ENCODE results near the gene ZNF615. TPM values are rescaled to one million over a fixed set of nuclear protein-coding genes. Genes with fewer than 3 reads are reported as not detected.
"Not testable (repeated sequence)": the region's sequence is repeated elsewhere in the genome, so short reads cannot be mapped to it uniquely, and the experiment has no call there.

The ZNF615 gene
- total RNA-seq, 3 donors from 2014 or later: 3.7 to 4.5 (median 4.2) TPM

DNA sequence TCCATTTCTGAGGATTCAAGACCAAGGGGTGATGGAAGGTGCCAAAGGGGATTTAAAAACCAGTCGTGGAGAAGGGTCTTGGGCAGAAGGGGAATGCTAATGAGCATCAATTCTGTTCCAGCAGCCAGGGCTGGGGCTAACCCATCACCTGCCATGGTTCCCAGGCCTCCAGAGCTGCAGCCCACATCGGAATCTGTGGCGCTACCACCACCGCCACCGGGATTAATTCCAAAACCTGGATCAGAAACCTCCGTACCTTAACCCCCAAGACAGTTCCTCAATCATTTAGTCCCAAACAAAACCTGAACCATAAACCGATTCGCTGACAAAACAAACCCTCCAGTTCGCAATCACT is 583 bp downstream of the ZNF615 start:
- ATAC-seq (peak in 1 of 2 donors; percentile 4), DNase-seq (no peak)
- H3K36me3 Mint-ChIP-seq (ENCODE audit: insufficient read depth): peaks cover 32% of the 10 kb centered on the region
- H3K4me1 Mint-ChIP-seq (ENCODE audit: low read depth): peaks cover 19% of the 10 kb centered on the region
- peak overlapping the region; percentile 96 for H3K4me3 Mint-ChIP-seq
- H3K27me3 Mint-ChIP-seq (ENCODE audit: low read depth): no peaks in the 10 kb centered on the region
- peaks cover 45% of the 10 kb centered on the region for H3K9me3 Mint-ChIP-seq

DNA sequence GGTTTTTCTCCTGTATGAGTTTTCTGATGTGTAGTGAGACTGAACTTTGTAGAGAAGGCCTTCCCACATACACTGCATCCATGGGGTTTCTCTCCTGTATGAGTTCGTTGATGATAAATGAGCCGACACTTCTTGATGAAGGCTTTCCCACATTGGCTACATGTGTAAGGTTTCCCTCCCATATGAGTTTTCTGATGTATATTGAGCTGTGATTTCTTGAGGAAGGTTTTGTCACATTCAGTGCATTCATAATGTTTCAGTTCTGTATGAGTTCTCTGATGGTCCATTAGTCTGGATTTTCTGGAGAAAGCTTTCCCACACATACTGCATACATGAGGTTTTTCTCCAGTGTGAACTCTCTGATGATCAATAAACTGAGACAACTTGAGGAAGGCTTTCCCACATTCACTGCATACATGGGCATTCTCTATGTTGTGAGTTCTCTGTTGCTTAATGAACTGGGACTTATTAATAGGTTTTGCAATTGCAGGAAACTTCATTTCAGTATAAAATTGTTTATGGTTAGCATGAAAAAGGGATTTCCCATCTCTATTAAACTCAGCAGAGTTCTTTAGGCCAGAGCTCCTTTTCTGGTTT is 13.9 kb downstream of the ZNF615 start:
- ATAC-seq (no peak), DNase-seq (no peak)
- no peaks in the 10 kb centered on the region for H3K27me3 Mint-ChIP-seq (ENCODE audit: low read depth)
- peaks cover 63% of the 10 kb centered on the region for H3K36me3 Mint-ChIP-seq (ENCODE audit: insufficient read depth)
- H3K9me3 Mint-ChIP-seq: peaks cover 52% of the 10 kb centered on the region
- no peaks in the 10 kb centered on the region for H3K4me1 Mint-ChIP-seq (ENCODE audit: low read depth)
- no peak overlapping the region for H3K4me3 Mint-ChIP-seq

DNA sequence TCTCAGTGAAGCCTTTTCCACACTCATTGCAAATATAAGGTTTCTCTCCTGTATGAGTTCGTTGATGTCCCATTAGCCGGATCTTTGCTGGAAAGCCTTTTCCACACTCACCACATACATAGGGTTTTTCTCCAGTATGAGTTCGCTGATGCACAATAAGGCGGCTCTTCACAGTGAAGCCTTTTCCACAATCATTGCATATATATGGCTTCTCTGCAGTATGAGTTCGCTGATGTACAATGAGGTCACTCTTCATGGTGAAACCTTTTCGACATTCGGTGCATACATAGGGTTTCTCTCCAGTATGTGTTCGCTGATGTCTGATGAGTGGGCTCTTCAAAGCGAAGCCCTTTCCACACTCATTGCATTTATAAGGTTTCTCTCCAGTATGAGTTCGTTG is 14.6 kb downstream of the ZNF615 start:
- Mint-ChIP-seq H3K9me3 (peaks cover 57% of the 10 kb centered on the region), H3K4me1 (ENCODE audit: low read depth) (no peaks in the 10 kb centered on the region), H3K4me3 (no peak overlapping the region), H3K27me3 (ENCODE audit: low read depth) (no peaks in the 10 kb centered on the region), H3K36me3 (ENCODE audit: insufficient read depth) (peaks cover 63% of the 10 kb centered on the region)
- no peak for ATAC-seq
- DNase-seq: no peak

DNA sequence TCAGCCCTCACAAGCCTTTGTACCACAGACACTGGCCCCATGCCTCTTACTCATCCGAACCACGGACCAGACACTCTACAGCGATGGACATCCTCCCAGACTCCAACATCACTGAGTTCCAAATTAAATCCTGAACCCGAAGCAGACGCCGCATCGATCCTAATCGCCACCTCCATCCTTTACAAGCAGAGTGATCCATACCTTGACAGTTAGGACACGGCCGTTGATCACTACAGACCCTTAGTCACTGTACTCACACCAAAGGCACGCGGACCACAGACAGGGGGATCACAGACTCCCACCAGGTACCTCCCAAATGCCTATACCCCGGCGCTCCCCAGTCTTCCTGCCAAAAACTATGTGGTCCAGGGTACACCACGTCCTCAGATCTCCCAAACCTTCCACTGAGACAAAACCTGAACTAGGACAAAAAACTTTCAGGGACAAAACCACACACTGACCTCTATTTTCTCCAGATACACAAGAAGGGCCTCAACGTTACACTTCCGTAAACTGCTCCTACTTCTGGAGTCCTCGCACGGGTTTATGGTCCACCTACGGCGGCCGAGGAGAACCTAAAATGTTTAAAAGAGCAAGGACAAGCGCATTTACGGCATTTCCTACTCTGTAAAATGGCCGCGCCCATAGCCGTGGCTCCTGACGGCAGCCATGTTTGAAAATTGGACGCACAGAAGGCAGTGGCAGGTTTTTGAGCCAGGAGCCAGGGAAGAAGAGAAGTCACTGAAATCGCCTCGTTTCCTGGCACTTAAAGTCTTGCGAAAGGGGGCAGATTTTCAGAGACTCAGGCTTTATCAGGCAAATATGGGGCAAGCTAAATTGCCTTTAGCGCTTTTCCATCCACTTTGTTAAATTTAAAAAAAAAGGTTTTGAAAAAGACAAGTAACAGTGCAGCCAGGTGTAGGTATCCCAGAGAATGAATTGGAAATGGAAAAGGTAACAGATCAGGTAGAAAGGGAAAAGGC is 21.4 kb downstream of the ZNF615 start, which contains the start of gene ZNF350:
ZNF350 (minus strand) TSS at position 532 of the 983 bp plus-strand sequence. CDS start 12,480 bp downstream, outside the sequence.
- Mint-ChIP-seq H3K4me1 (ENCODE audit: low read depth) (peaks cover 19% of the 10 kb centered on the region), H3K36me3 (ENCODE audit: insufficient read depth) (peaks cover 35% of the 10 kb centered on the region), H3K4me3 (peak within 1 kb of the TSS; percentile 96), H3K27me3 (ENCODE audit: low read depth) (no peaks in the 10 kb centered on the region), H3K9me3 (peaks cover 50% of the 10 kb centered on the region)
- peak; percentile 77 for DNase-seq
- ATAC-seq: peak; percentile 98 to 99

DNA sequence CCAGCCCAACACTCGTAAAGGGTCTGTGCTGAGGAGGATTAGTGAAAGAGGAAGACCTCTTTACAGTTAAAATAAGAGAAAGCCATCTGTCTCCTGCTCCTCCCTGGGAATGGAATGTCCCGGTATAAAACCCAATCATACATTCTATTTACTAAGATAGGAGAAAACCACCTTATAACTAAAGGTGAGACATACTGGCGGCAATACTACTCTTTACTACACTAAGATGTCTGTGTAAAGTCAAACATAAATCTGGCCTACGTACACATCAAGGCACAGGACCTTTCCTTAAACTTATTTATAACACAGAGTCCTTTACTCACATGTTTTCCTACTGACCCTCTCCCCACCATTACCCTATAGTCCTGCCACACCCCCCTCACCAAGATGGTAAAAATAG is 24.6 kb downstream of the ZNF615 start:
- DNase-seq: no peak
- no peak for ATAC-seq
- Mint-ChIP-seq H3K4me1 (ENCODE audit: low read depth) (peaks cover 19% of the 10 kb centered on the region), H3K4me3 (no peak overlapping the region), H3K27me3 (ENCODE audit: low read depth) (no peaks in the 10 kb centered on the region), H3K9me3 (peaks cover 56% of the 10 kb centered on the region), H3K36me3 (ENCODE audit: insufficient read depth) (peaks cover 58% of the 10 kb centered on the region)

DNA sequence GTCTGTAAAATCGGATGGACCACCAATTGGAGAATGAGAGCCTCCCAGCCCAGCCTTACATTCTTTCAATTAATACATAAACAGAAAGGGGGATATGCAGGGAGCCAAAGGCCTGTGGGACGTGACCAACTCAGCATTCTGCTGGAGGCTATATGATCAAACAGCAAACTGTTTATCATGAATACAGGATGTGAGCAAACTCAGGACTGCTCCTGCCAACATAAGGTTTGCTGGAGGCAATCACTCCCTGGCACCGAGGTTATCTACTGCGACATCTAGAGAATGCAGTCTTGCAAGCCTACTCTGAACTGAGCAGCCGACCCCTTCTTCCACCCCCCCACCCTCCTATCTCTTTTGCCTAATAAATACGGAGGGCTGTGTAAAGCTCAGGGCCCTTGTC is 27.1 kb downstream of the ZNF615 start:
- H3K27me3 Mint-ChIP-seq (ENCODE audit: low read depth); ATAC-seq; H3K4me3 Mint-ChIP-seq; H3K4me1 Mint-ChIP-seq (ENCODE audit: low read depth); DNase-seq: not testable (repeated sequence)
- H3K36me3 Mint-ChIP-seq (ENCODE audit: insufficient read depth): peaks cover 65% of the 10 kb centered on the region
- peaks cover 66% of the 10 kb centered on the region for H3K9me3 Mint-ChIP-seq

DNA sequence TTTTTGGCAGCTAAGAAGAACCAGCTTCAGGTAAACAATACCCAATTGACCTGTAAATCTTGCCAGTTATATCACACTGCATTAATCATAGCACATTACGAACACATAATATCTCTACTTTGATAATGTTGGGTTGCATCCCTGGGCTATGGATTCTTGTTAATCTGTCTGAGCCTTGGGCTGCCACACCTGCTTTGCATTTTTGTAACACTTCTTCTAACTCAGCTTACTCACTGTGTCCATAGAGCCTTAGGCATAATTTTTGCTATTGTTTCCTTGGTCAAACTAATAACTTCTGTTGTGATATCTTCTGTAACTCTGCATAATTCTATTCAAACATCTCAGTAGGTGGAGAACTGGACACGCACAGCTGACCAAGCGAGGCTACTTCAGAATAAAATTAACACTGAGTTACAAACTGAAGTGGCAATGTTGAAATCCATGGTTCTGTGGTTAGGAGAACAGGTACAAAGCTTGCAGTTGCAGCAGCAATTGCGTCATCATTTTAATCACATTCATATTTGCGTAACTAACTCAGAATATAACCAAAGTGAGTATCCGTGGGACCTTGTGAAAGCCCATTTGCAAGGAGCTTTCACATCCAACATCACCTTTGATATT is 27.8 kb downstream of the ZNF615 start:
- DNase-seq: no peak
- Mint-ChIP-seq H3K4me1 (ENCODE audit: low read depth) (peaks cover 4% of the 10 kb centered on the region), H3K4me3 (no peak overlapping the region), H3K27me3 (ENCODE audit: low read depth) (no peaks in the 10 kb centered on the region), H3K36me3 (ENCODE audit: insufficient read depth) (peaks cover 62% of the 10 kb centered on the region), H3K9me3 (peaks cover 63% of the 10 kb centered on the region)
- ATAC-seq: no peak

DNA sequence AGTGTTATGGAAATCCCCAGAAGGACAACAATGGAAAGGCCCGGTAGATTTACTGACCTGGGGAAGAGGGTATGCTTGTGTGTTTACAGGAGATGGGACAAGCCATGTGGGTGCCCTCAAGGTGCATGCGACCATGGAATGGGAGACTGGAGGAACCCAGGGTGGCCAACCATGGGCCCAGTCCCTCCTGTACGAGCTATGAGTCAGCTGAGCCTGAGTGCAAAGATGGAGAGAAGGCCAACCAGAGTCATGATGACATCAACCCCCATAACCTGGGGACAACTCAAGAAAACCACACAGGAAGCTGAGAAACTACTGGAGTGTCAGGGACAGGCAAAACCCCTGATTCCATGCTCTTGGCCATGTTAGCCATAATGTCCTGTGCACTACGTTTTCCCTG is 29.1 kb downstream of the ZNF615 start:
- Mint-ChIP-seq H3K9me3 (peaks cover 71% of the 10 kb centered on the region), H3K27me3 (ENCODE audit: low read depth) (no peaks in the 10 kb centered on the region), H3K4me3 (no peak overlapping the region), H3K4me1 (ENCODE audit: low read depth) (peaks cover 2% of the 10 kb centered on the region), H3K36me3 (ENCODE audit: insufficient read depth) (peaks cover 73% of the 10 kb centered on the region)
- no peak for DNase-seq
- ATAC-seq: no peak

DNA sequence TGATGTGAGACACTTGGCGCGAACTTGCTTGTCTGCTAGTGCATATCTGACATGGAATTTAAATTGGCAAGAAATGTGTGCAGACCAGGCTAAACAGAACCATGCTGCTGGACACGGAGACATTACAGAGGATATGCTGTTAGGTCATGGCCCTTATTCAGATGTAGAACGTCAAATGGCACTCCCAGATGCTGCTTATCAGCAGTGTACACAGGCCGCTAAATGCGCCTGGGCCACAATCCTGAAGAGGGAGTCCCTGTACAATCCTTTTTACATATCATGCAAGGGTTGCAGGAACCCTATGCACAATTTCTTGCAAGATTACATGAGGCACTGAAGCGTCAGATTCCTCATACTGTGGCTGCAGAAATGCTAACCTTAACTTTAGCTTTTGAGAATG is 30.7 kb downstream of the ZNF615 start:
- ATAC-seq (no peak), DNase-seq (no peak)
- Mint-ChIP-seq H3K4me3 (no peak overlapping the region), H3K4me1 (ENCODE audit: low read depth) (no peaks in the 10 kb centered on the region), H3K9me3 (peaks cover 65% of the 10 kb centered on the region), H3K27me3 (ENCODE audit: low read depth) (no peaks in the 10 kb centered on the region), H3K36me3 (ENCODE audit: insufficient read depth) (peaks cover 75% of the 10 kb centered on the region)

DNA sequence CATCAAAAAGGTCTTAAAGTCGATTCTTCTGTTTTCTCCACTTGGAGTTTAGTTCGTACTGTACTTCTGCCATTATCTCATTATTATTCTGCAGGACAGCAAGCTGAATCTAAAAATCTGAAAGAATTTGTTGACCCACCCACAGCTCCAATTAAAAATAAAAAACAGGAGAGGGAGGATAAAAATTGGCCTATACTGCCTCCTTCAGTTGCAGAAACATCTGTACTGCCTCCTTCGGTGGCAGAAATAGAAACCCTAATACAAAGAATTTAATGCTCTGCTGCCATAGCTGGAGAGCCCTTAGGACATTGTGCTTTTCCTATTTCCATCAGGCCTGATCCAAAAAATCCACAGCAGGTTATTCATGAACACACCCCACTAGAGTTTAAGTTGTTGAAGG is 31.2 kb downstream of the ZNF615 start:
- no peak for ATAC-seq
- Mint-ChIP-seq H3K9me3 (peaks cover 67% of the 10 kb centered on the region), H3K36me3 (ENCODE audit: insufficient read depth) (peaks cover 78% of the 10 kb centered on the region), H3K27me3 (ENCODE audit: low read depth) (no peaks in the 10 kb centered on the region), H3K4me1 (ENCODE audit: low read depth) (no peaks in the 10 kb centered on the region), H3K4me3 (no peak overlapping the region)
- no peak for DNase-seq

DNA sequence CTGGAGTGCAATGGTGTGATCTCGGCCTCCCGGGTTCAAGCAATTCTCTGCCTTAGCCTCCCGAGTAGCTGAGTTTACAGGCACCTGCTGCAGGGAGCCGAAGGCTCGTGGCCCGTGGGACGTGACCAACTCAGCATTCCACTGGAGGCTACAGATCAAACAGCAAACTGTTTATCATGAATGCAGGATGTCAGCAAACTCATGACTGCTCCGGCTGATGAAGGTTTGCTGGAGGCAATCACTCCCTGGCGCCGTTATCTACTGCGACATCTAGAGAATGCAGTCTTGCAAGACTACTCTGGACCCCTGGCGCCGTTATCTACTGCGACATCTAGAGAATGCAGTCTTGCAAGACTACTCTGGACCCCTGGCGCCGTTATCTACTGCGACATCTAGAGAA is 32.2 kb downstream of the ZNF615 start:
- not testable (repeated sequence) for H3K4me1 Mint-ChIP-seq (ENCODE audit: low read depth); H3K27me3 Mint-ChIP-seq (ENCODE audit: low read depth); DNase-seq; H3K4me3 Mint-ChIP-seq; ATAC-seq
- Mint-ChIP-seq H3K9me3 (peaks cover 68% of the 10 kb centered on the region), H3K36me3 (ENCODE audit: insufficient read depth) (peaks cover 79% of the 10 kb centered on the region)

DNA sequence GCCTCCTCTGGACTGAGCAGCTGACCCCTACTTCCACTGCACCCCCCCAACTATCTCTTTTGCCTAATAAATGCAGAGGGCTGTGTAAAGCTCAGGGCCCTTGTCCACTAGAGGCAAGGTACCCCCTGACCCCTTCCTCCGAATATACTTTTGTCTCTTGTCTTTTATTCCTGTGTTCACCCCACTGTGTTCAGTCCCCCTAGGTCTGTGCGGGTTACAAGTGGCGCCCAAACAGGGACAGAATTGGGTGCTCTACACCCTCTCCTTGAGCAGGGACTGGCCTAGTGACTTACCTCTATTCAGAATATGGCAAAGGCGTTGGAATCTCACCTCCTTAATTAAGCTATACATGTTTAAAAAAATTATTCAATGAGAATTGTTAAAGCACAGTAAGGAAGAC is 36.4 kb downstream of the ZNF615 start:
- ATAC-seq (no peak), DNase-seq (no peak)
- H3K27me3 Mint-ChIP-seq (ENCODE audit: low read depth): no peaks in the 10 kb centered on the region
- H3K4me1 Mint-ChIP-seq (ENCODE audit: low read depth): no peaks in the 10 kb centered on the region
- H3K4me3 Mint-ChIP-seq: no peak overlapping the region
- H3K36me3 Mint-ChIP-seq (ENCODE audit: insufficient read depth): peaks cover 78% of the 10 kb centered on the region
- H3K9me3 Mint-ChIP-seq: peaks cover 53% of the 10 kb centered on the region

DNA sequence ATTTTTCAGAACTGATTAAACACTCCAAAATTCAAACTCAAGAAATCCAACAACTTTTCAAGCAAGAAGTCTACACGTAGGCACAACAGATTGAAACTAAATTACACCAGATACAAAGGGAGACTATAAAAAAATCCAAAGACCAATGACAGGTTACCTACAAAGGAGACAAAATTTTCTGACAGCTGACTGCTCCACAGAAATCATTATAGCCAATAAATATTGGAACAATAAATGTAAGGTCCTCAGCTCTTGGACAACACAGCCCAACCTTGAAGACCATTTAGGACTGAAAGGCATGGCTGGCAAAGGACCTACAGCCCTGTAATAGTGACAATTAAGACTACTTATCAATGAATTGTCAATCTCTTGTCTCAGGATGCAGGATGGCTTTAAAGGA is 37.3 kb downstream of the ZNF615 start:
- ATAC-seq (no peak), DNase-seq (no peak)
- Mint-ChIP-seq H3K36me3 (ENCODE audit: insufficient read depth) (peaks cover 76% of the 10 kb centered on the region), H3K4me1 (ENCODE audit: low read depth) (no peaks in the 10 kb centered on the region), H3K9me3 (peaks cover 50% of the 10 kb centered on the region), H3K4me3 (no peak overlapping the region), H3K27me3 (ENCODE audit: low read depth) (no peaks in the 10 kb centered on the region)

DNA sequence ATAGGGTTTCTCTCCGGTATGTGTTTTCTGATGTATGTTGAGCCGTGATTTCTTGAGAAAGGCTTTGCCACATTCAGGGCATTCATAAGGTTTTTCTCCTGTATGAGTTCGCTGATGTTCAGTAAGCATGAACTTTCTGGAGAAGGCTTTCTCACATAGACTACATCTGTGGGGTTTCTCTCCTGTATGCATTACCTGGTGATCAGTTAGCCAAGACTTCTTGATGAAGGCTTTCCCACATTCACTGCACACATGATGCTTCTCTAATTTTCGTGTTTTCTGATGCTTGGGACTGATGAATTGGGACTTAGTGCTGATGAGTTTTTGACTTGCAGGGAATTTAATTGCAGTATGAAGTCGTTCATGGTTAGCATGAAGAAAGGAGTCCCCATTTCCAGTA is 42.4 kb downstream of the ZNF615 start:
- ATAC-seq (no peak), DNase-seq (no peak)
- Mint-ChIP-seq H3K4me1 (ENCODE audit: low read depth) (no peaks in the 10 kb centered on the region), H3K4me3 (no peak overlapping the region), H3K27me3 (ENCODE audit: low read depth) (no peaks in the 10 kb centered on the region), H3K9me3 (peaks cover 60% of the 10 kb centered on the region), H3K36me3 (ENCODE audit: insufficient read depth) (peaks cover 58% of the 10 kb centered on the region)

Measured in activated T-cell treated with anti-CD3 and anti-CD28 coated beads, Interleukin-2, amount 50 U/mL, for 4 hours (primary cell).